Psoas muscle (tissue), 8 donors: ENCODE measurements around the gene LTC4S. TPM values are rescaled to one million over a fixed set of nuclear protein-coding genes. Genes with fewer than 3 reads are reported as not detected.

Experiments
- ATAC-seq, 4 donors: fragments of 200-7000 bp; cut with Tn5 transposase; one replicate each; pipeline ENCODE4 v1.9.1; 2020; ENCODE audit warnings: moderate library complexity in 3 of 4, mild to moderate bottlenecking in 2 of 4
- DNase-seq, 2 donors: peaks; one replicate each; pipeline ENCODE4 v3.0.0-alpha.2; 2020
- H3K27ac ChIP-seq: fragments of 200-600 bp; one replicate; pipeline ENCODE4 v1.8.0; 2022
- H3K27me3 ChIP-seq, 3 donors: fragments of 200-600 bp in 1 of 3; one replicate each; pipeline versions ENCODE4 v1.6.1 to v1.8.0; 2013 to 2022; ENCODE audit warnings: low read length in 2 of 3, mild to moderate bottlenecking in 2 of 3, moderate library complexity in 1 of 3; ENCODE audit not compliant: insufficient read depth in 3 of 3
- H3K36me3 ChIP-seq, 2 donors: fragments of 200-600 bp in 1 of 2; one replicate each; pipeline versions ENCODE4 v1.6.1 to v1.8.0; 2013 to 2022; ENCODE audit warnings: low read depth in 1 of 2, mild to moderate bottlenecking in 1 of 2, moderate library complexity in 1 of 2; ENCODE audit not compliant: insufficient read depth in 1 of 2
- H3K4me1 ChIP-seq: fragments of 200-600 bp; one replicate; pipeline ENCODE4 v1.8.0; 2022
- H3K4me3 ChIP-seq: fragments of 200-600 bp; one replicate; pipeline ENCODE4 v1.8.0; 2022; ENCODE audit warnings: mild to moderate bottlenecking
- H3K9me3 ChIP-seq: fragments of 200-600 bp; one replicate; pipeline ENCODE4 v1.8.0; 2022
- WGBS, 3 donors: extraction: QIAGEN DNeasy Blood & Tissue Kit; methylation state at CpG; one replicate each; pipeline versions ENCODE4 v1.1.6 to v1.1.7; 2013; 5-methylcytosine and 5-hydroxymethylcytosine counted together
- intact Hi-C, 2 donors: fragments of 100-400 bp; cut with DNase I; formaldehyde crosslinking; loops; one replicate each; pipeline versions ENCODE4 v1.11.0 to v1.14.2; 2022
- polyA plus RNA-seq, 3 donors: library from polyadenylated mRNA; stranded (reverse); fragments of 200-250 nt; gene quantifications; one replicate each; pipeline ENCODE4 v1.2.3, GENCODE V29; 2013
- total RNA-seq, 4 donors: library from RNA; stranded (reverse); fragmentation: NEBNext Ultra II Directional in 2 of 4; extraction: Animal tissue kit (Norgen Biotek cat#: 25700) in 2 of 4; gene quantifications; one replicate each; pipeline versions ENCODE4 v1.2.1 to v1.2.4, GENCODE V29; 2021 to 2023
- TF ChIP-seq, protein P1 (sequence below): fragments of 200-600 bp; IDR thresholded peaks from one replicate; pipeline ENCODE4 v1.8.0; 2022; ENCODE audit warnings: antibody characterized with exemption
- donor health status: healthy with polysubstance abuse.
- donor health status: DM: no; HTN: no; CAD: no; lungs with moderate emphysema.
- donor health status: Bipolar disorder and iron deficiency.
- donor health status: healthy.
- donor health status: DM: yes; HTN: yes; CAD: no.
- donor health status: DM: no; HTN: no; CAD: no.
- donor health status: DM: no; HTN: no; CAD: no.
- donor health status: DM: yes; HTN: yes; CAD: no.

LTC4S gene
- total and polyA plus RNA-seq, 7 donors: 1.5 to 6.7 (median 2.2) TPM

DNA sequence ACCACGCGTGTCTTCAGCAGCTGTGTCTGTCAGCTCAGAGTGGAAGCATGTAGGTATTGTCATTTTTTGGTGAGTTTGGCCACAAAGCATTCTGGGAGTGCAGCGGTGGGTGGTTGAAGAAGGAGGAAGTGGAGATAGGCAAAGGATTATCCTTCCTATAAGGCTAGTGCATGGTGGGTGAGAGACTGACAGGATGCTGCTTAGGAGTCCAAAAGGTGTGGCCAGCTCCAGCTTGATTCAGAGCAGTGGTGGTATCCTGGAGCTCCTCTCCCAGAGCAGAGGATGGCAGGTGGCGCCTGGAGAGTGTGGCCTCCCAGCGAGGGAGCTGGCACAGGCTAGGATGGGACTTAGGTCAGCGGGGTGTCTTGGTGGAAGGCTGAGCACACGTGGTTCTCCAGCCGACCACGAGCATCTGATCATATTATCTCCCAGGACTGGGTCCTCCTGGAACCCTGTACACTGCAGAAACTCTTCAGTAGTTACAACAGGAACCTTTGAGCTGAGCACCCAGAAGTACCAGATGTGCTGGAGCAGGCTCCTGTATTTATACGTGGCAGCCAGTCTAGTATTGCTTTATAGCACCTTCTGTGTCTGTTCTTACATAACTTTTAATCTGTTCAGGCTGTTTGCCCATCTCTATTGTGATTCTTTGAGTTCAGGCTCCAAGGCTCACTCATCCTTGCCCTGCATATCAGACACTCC lies 31.6 kb upstream of the LTC4S start:
- intact Hi-C loops: loop anchor here in 1 of 2 donors (2.0 to 5.0 kb wide), 2 partner anchors 35 to 145 kb away; partner anchors contain the start of gene TBC1D9B
- Histone ChIP-seq H3K27me3 (no peaks in the 10 kb centered on the region), H3K9me3 (no peaks in the 10 kb centered on the region), H3K4me3 (no peak overlapping the region), H3K36me3 (peaks cover 0 to 20% of the 10 kb centered on the region in 2 donors), H3K4me1 (peaks cover 61% of the 10 kb centered on the region), H3K27ac (peak overlapping the region; percentile 53)
- ATAC-seq: peak; percentile 18 to 44 (median 34)
- TF ChIP-seq, protein P1, sequence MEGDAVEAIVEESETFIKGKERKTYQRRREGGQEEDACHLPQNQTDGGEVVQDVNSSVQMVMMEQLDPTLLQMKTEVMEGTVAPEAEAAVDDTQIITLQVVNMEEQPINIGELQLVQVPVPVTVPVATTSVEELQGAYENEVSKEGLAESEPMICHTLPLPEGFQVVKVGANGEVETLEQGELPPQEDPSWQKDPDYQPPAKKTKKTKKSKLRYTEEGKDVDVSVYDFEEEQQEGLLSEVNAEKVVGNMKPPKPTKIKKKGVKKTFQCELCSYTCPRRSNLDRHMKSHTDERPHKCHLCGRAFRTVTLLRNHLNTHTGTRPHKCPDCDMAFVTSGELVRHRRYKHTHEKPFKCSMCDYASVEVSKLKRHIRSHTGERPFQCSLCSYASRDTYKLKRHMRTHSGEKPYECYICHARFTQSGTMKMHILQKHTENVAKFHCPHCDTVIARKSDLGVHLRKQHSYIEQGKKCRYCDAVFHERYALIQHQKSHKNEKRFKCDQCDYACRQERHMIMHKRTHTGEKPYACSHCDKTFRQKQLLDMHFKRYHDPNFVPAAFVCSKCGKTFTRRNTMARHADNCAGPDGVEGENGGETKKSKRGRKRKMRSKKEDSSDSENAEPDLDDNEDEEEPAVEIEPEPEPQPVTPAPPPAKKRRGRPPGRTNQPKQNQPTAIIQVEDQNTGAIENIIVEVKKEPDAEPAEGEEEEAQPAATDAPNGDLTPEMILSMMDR: no peak
- peak in 1 of 2 donors; percentile 48 for DNase-seq
- 18 to 36% (median 21%) methylated on average over 9 to 10 of the region's 10 CpGs for WGBS, 3 donors

DNA sequence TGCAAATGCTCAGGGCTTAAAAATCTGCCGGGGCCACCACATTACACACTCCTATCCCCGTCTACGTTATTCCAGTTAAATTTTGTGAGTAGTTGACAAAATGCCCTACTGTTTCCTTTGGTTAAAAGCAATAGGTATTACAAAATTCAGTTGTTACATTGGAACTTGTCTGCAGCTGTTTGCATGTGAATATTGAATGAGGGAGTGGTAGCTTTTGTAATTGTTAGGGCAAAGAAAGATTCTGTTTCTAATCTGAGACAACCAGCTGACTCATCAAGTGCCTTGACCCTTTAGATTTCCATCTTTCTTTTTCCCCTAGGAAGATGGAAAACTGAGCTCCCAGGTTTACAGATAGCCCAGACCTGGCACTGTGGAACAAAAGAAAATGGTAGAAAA lies 31.0 kb upstream of the LTC4S start:
- H3K36me3 ChIP-seq: peaks cover 0 to 25% of the 10 kb centered on the region in 2 donors
- no peak for DNase-seq
- no peaks in the 10 kb centered on the region for H3K27me3 ChIP-seq
- H3K9me3 ChIP-seq: no peaks in the 10 kb centered on the region
- intact Hi-C loops: loop anchor here in 1 of 2 donors (2.0 to 5.0 kb wide), 2 partner anchors 34 to 145 kb away; partner anchors contain the start of gene TBC1D9B
- WGBS, 3 donors: 11 to 27% (median 17%) methylated on average over 3 of the region's 3 CpGs
- peaks cover 61% of the 10 kb centered on the region for H3K4me1 ChIP-seq
- peak in 1 of 4 donors; percentile 5 for ATAC-seq
- peak overlapping the region; percentile 53 for H3K27ac ChIP-seq
- no peak overlapping the region for H3K4me3 ChIP-seq
- TF ChIP-seq, protein P1: no peak

DNA sequence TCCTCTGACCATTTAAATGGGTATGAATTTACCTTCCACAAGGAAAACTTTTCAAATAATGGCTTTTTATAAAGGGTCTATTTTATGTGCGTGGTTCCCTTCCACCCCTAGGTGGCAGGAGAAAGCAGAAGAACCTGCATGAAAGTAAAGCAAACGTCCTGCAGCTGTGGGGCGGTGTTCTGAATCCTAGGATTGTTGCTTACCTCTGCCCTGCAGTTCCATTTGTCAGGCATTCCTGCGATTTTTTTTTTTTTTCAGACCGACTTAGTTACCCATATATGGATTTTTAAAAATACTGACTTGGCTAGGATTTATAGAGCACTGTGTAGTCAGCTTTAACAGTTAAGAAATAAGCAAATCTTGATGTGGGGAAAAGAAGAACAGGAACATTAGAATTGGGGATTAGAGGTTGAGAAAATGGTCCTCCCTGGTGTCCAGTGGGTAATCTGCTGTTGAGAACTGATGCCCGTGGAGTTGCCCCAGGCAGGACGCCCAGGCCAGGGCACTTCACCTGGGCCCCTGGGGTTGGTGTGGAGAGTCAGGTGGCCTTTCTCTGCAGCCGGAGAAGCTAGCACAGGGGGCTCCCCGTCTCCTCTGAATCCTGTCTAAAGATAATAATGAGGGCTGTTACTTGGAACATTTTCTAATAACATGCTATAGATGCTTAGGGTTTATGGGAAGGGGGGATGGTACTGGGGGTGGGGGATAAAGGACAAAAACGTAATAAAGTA lies 30.4 kb upstream of the LTC4S start:
- intact Hi-C loops: loop anchor here in 1 of 2 donors (2.0 to 5.0 kb wide), 2 partner anchors 33 to 144 kb away; partner anchors contain the start of gene TBC1D9B
- peak; percentile 47 to 56 for DNase-seq
- Histone ChIP-seq H3K9me3 (no peaks in the 10 kb centered on the region), H3K27ac (peak overlapping the region; percentile 53), H3K4me1 (peaks cover 61% of the 10 kb centered on the region), H3K4me3 (no peak overlapping the region), H3K36me3 (peaks cover 0 to 30% of the 10 kb centered on the region in 2 donors), H3K27me3 (no peaks in the 10 kb centered on the region)
- WGBS, 3 donors: 26 to 37% (median 30%) methylated on average over 10 of the region's 10 CpGs
- ATAC-seq: peak; percentile 49 to 78 (median 59)
- TF ChIP-seq, protein P1: peak; percentile 86

DNA sequence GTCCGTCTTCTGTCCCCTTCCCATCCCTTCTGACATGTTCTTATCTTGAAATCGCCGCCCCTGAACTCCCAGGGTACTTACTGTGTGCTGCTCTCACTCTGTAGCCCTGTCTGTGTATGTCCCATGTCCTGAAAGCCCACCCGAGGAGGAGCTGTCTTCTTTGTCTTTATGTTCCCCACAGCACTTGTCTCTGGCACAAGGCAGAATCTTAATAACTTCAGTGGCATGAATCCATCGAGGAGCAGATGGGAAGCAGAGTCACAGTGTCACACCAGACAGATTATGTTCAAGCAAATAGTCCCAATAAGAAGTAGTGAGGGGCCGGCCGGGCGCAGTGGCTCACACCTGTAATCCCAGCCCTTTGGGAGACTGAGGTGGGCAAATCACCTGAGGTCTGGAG lies 29.7 kb upstream of the LTC4S start:
- Histone ChIP-seq H3K9me3 (no peaks in the 10 kb centered on the region), H3K27ac (peak overlapping the region; percentile 14), H3K36me3 (peaks cover 0 to 37% of the 10 kb centered on the region in 2 donors), H3K4me1 (peaks cover 61% of the 10 kb centered on the region), H3K27me3 (no peaks in the 10 kb centered on the region), H3K4me3 (no peak overlapping the region)
- TF ChIP-seq, protein P1: no peak
- DNase-seq (no peak), ATAC-seq (no peak)
- intact Hi-C loops: loop anchor here in 1 of 2 donors (5.0 kb wide), 1 partner anchor 143 kb away; the partner anchor contains the start of gene TBC1D9B
- 69 to 80% (median 72%) methylated on average over 8 of the region's 8 CpGs for WGBS, 3 donors
